Measurements from ENCODE around the gene ANAPC2.
A peak's percentile ranks its signal among the peaks of the same experiment; 100 is the strongest.

ANAPC2 gene

GRCh38 chr9:137226338-137227053 lies 38.1 kb upstream of the ANAPC2 start:
- DNase-seq, result no peak

- DNase-seq, result no peak
These were observed 37.5 kb upstream of the ANAPC2 start for GRCh38 chr9:137225699-137226331.

GRCh38 chr9:137224830-137225694 lies 36.7 kb upstream of the ANAPC2 start, which contains the start of gene CYSRT1:
TSS of gene CYSRT1 (plus strand) at chr9:137225174. CDS start at chr9:137225622, 448 bp downstream.
- no peak for DNase-seq

- DNase-seq, result peak; percentile 87 to 96
These were observed 35.0 kb upstream of the ANAPC2 start for GRCh38 chr9:137223078-137223970.

- peak in 1 of 2 experiments; percentile 45 for DNase-seq
These were observed 34.1 kb upstream of the ANAPC2 start, which contains the start of gene RNF208 for GRCh38 chr9:137222190-137223077. TSS of gene RNF208 (minus strand) at chr9:137222240. CDS start at chr9:137221212, 1,028 bp downstream.

- DNase-seq, result peak in 1 of 2 experiments; percentile 61
These were observed 33.2 kb upstream of the ANAPC2 start for GRCh38 chr9:137221506-137222111.

GRCh38 chr9:137221095-137221505 lies 32.7 kb upstream of the ANAPC2 start:
- no peak for DNase-seq

- no peak for DNase-seq
These were observed 32.1 kb upstream of the ANAPC2 start for GRCh38 chr9:137220317-137221094.

- no peak for DNase-seq
These were observed 31.5 kb upstream of the ANAPC2 start for GRCh38 chr9:137219757-137220316.

GRCh38 chr9:137218754-137219271 lies 30.5 kb upstream of the ANAPC2 start:
- DNase-seq, result no peak

- DNase-seq, result no peak
These were observed 29.9 kb upstream of the ANAPC2 start for GRCh38 chr9:137218212-137218753.

GRCh38 chr9:137217276-137218211 lies 29.2 kb upstream of the ANAPC2 start:
- peak in 1 of 2 experiments; percentile 84 for DNase-seq

GRCh38 chr9:137216188-137216965 lies 28.0 kb upstream of the ANAPC2 start:
- DNase-seq, result no peak

- no peak for DNase-seq
These were observed 27.0 kb upstream of the ANAPC2 start for GRCh38 chr9:137215196-137215986.

GRCh38 chr9:137214620-137215019 lies 26.3 kb upstream of the ANAPC2 start:
- no peak for DNase-seq
